NOMO-1 treated with DMSO at 0.1 percent for 48 hours (cell line): Measurements from ENCODE around the gene AGRN.
"Not testable (repeated sequence)": the region's sequence is repeated elsewhere in the genome, so short reads cannot be mapped to it uniquely, and the experiment has no call there.

Experiments used
- DNase-seq: peaks from one replicate; lab custom pipeline; 2025; ENCODE audit not compliant: unreplicated experiment; lab: John Stamatoyannopoulos, UW

Gene AGRN

GRCh38 chr1:1019122-1019999 is 559 bp upstream of the AGRN start:
- peak; percentile 72 for DNase-seq

GRCh38 chr1:1020415-1021009 is 592 bp downstream of the AGRN start:
- DNase-seq = no peak

DNA sequence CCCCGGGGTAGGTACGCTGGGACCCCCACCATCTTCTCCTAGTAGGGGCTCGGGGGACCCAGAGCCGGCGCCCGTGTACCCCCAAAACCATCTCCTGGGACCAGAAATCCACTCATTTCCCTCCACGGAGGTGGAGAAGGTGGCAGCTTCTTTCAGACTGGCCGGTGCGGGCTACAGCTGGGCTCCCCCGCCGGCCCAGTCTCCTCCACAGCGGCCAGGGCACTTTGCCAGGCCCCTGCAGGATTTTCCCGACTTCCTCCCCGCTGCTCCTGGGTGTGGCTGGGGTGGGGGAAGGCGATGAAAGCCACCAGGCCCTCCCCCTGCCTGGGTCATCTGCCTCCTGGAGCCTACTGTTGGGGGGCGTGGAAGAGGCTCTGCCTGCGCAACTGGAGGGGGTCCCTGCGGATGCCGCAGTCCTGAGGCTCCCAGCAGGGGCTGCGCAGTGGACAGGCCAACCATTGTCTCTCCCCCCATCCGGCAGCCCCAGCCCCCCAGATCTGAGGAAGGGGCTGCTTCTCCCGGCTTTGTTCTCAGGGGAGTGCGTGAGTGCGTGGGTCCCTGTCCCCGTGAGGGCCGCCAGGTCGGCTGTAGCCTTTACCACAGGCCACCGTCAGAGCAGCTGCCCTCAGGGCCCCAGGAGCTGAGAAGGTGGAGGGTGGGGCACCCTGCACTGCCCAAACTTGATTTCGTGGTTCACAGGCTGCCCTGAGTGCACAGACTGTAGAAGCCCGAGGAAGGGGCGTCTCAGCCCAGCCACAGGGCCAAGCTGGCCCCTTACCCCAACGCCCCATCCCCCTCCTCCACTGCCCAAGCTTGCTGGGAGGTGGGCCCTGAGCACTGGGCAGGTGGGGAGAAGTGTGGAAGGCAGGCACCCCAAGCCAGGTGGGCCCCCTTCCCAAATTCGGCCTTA is 1.3 kb downstream of the AGRN start:
- DNase-seq = no peak

DNA sequence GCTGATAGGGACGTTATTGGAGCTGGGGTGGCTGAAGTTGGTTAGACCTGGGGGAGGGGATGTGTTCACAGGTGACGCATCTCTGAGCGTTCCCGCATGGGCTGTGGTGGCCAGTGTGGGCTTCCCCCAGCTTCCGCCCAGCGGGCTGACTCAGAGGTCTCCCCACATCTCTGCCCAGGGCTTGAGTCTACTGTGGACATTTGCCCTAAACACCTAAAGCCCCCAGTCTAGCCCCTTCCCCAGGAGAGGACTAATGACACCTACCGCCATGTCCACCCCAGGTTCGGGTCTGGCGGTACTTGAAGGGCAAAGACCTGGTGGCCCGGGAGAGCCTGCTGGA is 2.0 kb downstream of the AGRN start:
- DNase-seq = no peak

DNA sequence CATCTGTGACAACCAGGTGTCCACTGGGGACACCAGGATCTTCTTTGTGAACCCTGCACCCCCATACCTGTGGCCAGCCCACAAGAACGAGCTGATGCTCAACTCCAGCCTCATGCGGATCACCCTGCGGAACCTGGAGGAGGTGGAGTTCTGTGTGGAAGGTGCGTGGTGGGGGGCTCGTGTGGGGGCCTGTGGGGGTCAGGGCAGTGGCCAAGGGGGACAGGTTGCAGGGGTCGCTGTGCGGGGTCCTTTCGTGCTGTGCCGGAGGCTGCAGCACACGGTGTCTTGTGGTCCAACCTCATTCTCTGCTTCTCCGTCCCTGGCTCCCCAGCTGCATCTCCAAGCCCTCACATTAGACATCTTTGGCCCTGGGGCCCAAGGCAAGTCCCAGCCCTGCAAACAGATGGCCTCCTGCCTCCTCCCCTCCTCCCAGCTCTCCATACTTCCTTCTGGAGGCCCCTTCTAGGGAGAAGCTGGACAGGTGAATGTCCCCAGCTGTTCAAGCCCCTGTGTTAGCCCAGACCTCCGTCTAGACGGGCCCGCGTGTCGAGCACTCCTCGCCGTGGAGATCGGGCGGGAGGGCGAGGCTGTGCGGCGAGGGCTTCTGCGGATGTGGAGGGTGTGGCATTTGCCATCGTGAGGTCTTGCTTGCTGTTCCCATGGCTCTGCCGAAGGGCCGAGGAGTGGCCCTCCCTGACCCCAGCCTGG is 2.5 kb downstream of the AGRN start:
- no peak for DNase-seq

DNA sequence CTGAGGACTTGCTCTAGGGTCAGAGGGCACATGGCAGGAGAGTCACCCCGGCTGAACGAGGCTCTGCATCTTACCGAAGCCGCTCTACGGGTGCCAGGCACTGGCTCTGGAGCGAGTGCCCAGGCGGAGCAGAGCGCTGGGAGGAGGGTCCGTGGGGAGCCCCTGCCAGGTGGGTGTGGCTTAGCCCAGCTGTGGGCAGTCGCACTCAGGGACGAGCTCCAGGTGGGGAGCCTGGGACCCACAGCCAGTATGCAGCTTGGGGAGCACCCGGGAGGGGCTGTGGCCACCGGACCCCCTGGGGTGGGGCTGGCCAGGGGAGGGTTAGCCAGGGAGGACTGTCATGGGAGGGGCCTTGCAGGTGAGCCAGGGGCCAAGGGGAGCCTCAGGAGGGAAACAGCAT is 3.8 kb downstream of the AGRN start:
- no peak for DNase-seq

- DNase-seq = no peak
Measured at GRCh38 chr1:1024149-1024770, 4.3 kb downstream of the AGRN start.

GRCh38 chr1:1024771-1025699 is 5.1 kb downstream of the AGRN start:
- no peak for DNase-seq

DNA sequence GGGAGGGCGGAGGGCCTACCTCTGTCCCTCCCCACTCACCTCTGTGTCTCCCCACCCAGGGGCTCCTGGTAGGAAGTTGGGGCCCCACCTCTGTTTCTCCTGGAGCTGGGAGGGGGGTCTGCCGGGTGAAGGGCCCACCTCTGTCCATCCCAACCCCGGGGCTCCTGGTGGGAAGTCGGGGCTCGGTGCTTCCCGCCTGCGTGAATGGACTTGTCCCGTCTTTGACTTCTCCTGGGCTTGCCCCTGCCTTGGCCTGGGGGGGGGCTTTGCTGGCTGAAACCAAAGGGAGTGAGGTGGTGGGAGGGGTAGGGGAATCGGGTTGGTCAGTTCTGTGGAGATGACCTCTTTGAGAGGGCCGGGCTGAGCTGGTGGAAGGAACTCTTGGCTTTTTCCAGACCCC is 5.8 kb downstream of the AGRN start:
- no peak for DNase-seq

- no peak for DNase-seq
Measured at GRCh38 chr1:1026599-1027413, 6.9 kb downstream of the AGRN start.

GRCh38 chr1:1027791-1028190 is 7.9 kb downstream of the AGRN start:
- DNase-seq = no peak

DNA sequence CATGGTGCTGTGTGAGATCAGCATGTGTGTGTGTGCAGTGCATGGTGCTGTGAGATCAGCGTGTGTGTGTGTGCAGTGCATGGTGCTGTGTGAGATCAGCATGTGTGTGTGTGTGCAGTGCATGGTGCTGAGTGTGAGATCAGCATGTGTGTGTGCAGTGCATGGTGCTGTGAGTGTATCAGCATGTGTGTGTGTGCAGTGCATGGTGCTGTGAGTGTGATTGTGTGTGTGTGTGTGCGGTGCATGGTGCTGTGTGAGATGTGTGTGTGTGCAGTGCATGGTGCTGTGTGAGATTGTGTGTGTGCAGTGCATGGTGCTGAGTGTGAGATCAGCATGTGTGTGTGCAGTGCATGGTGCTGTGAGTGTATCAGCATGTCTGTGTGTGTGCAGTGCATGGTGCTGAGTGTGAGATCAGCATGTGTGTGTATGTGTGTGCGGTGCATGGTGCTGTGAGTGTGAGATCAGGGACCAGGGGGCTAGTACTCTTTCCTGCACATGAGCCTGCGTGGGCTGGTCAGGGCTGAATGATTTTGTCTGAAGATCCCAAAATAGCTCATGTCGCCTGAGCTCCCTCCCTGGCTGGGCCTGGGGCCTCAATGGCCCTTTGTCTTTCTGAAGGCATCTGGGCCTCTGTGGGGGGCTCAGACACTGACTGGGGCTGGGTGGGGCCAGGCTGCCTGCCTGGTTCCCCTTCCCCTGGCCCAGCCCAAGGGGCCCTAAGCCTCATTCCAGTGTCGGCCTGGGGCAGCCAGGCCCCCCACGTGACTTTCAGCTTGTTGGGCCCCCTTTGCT is 11.1 kb downstream of the AGRN start:
- not testable (repeated sequence) for DNase-seq

DNA sequence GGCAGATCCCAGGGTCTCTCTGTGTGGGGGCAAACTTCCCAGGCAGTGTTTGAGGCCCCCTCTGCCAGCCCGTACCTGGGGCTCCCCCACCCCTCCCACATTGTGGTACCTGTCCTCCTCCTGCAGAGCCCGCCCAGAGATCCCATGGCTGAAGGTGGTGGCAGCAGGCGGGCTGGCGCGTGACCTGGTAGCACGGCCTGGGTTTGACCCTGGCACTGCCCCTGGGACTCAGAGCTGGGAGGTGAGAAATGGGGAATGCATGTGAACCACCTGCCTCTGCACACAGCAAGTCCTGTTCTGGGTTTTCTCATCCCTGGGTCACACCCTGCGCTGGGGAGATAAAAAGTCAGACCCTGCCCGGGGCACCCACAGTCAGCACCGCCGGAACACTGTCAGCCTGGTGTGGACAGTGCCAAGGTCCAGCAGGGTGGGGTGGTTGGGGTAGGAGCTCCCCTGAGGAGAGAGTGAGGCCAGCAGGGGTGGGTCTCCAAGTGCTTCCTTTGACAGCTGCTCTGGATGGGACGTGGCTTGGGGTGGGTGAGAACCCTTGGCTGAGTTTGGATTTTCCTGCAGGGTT is 11.8 kb downstream of the AGRN start:
- DNase-seq = no peak

GRCh38 chr1:1032424-1032823 is 12.5 kb downstream of the AGRN start:
- DNase-seq = no peak

DNA sequence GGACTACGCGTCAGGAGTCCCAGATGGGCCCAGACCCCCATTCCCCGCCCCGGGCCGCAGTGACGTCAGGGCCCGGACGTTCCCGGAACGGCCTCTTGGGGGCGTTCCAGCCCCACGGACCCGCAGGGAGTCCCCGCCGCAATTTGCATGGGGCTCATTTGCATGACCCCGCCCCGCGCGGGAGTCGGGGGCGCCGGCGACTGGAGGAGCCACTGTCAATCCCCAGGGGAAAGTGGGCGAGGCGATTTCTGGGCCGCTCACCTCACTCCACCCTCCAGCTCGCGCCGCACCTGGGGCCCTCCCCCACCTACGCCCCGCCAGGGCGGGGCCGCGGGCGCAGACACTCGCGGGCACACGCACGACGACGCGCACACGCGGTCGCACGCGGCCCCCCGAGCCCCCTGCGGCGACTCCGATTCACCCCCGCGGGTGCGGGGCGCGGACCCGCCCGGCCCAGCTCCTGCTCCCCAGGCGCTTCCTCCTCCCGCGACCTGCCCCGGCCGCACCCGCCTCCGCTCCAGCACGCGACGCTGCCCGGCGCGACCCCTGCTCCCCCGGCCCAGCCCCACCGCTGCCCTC is 13.2 kb downstream of the AGRN start:
- peak; percentile 76 for DNase-seq

DNA sequence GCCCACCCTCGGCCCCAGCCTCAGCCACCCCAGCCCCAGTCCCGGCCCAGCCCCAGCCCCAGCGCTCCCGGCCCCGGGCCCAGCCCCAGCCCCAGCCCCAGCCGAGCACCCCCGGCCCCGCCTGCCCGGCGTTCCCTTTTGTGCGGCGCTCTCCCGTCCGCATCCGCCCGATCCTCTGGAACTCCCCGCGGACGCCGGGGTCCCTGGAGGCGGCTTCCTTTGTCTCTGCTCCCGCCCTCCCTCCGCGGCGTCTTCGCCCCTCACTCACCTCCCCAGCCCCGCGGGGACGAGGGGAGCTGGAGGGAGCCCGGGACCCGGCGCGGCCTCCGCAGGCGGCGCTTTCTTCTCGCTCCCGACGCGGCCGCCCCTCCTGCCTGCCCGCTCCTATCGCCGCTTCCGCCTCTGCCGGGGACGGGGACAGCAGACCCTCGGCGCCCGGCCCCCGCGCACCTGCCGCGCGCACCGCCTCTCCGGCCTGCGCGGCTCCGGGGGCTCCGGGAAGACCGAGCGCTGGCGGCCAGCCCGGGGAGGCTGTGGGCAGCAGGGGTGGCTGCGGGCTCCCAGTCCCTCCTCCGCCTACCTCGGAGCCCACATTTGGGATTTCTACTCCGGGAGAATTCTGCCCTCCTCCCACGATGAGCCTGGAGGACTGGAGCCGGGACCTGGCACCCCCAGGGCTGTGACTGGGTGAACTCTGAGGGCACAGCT is 14.0 kb downstream of the AGRN start:
- DNase-seq = no peak

DNA sequence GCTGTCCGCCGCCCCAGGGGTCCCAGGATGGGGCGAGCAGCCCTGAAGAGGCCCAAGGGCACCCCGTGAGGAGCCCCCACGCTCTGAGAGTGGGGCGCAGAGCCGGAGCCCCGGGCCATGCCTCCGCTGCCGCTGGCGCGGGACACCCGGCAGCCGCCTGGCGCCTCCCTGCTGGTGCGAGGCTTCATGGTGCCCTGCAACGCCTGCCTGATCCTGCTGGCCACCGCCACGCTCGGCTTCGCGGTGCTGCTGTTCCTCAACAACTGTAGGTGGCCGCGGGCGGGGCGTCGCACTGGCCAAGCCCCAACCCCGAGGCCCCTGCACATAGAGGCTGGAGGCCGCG is 14.5 kb downstream of the AGRN start:
- no peak for DNase-seq
